Neural cell (in vitro differentiated cells): ENCODE results near the gene MDM1. TPM values are rescaled to one million over a fixed set of nuclear protein-coding genes. Genes with fewer than 3 reads are reported as not detected.

Experiments
- H2AFZ ChIP-seq: fragments of 200-600, 300-800 bp; sonication (generic), shearing (Covaris generic); 2 replicates; pipeline ENCODE4 v1.6.0; 2014; ENCODE audit warnings: low read depth, mild to moderate bottlenecking, antibody characterized with exemption, low read length, moderate library complexity
- H3F3A ChIP-seq: fragments of 200-600 bp; shearing (Covaris generic); 2 replicates; pipeline ENCODE4 v1.6.1; 2016; ENCODE audit warnings: mild to moderate bottlenecking, moderate library complexity, mixed read lengths, antibody characterized with exemption, low read length; ENCODE audit not compliant: insufficient read depth, poor library complexity, severe bottlenecking
- H3K27ac ChIP-seq: fragments of 200-600, 300-800 bp; sonication (generic), shearing (Covaris generic); 2 replicates; pipeline ENCODE4 v1.5.1; 2014; ENCODE audit warnings: mild to moderate bottlenecking, low read length, moderate library complexity
- H3K27me3 ChIP-seq: fragments of 300-800, 200-600 bp; sonication (generic), shearing (Covaris generic); 2 replicates; pipeline ENCODE4 v1.6.0; 2014; ENCODE audit warnings: mild to moderate bottlenecking, low read depth, low read length, moderate library complexity; ENCODE audit not compliant: insufficient read depth
- H3K36me3 ChIP-seq: fragments of 300-800, 200-600 bp; sonication (generic), shearing (Covaris generic); 2 replicates; pipeline ENCODE4 v1.5.1; 2014; ENCODE audit warnings: mild to moderate bottlenecking, antibody characterized with exemption, low read length, moderate library complexity; ENCODE audit not compliant: insufficient read depth
- H3K4me2 ChIP-seq: fragments of 300-800, 200-600 bp; sonication (generic), shearing (Covaris generic); 2 replicates; pipeline ENCODE4 v1.6.0; 2014; ENCODE audit warnings: mild to moderate bottlenecking, low read length
- H3K4me3 ChIP-seq: fragments of 300-800, 200-600 bp; sonication (generic), shearing (Covaris generic); 2 replicates; pipeline ENCODE4 v1.5.1; 2014; ENCODE audit warnings: mild to moderate bottlenecking, low read length, moderate library complexity
- H3K79me2 ChIP-seq: fragments of 200-600 bp; shearing (Covaris generic); replicated peaks from 2 replicates; pipeline ENCODE4 v1.6.0; 2014; ENCODE audit warnings: mild to moderate bottlenecking, low read length, moderate library complexity; ENCODE audit not compliant: insufficient read depth
- H3K9ac ChIP-seq: fragments of 300-800, 200-600 bp; sonication (generic), shearing (Covaris generic); 2 replicates; pipeline ENCODE4 v1.6.1; 2016; ENCODE audit warnings: mild to moderate bottlenecking, low read length, mixed read lengths
- H3K9me2 ChIP-seq: fragments of 200-600 bp; shearing (Covaris generic); 2 replicates; pipeline ENCODE4 v1.6.1; 2016; ENCODE audit warnings: mild to moderate bottlenecking, low read length, mixed read lengths; ENCODE audit not compliant: insufficient read depth
- H3K9me3 ChIP-seq: fragments of 200-600, 300-800 bp; sonication (generic), shearing (Covaris generic); 2 replicates; pipeline ENCODE4 v1.6.1; 2016; ENCODE audit warnings: mild to moderate bottlenecking, mixed run types, low read length, moderate library complexity, mixed read lengths
- H4K20me1 ChIP-seq: fragments of 200-600 bp; shearing (Covaris generic); 2 replicates; pipeline ENCODE4 v1.6.1; 2016; ENCODE audit warnings: mild to moderate bottlenecking, mixed run types; ENCODE audit not compliant: insufficient read depth
- EP300 ChIP-seq: fragments of 450-650 bp; conservative IDR thresholded peaks from 2 replicates; pipeline ENCODE4 v1.6.1; 2014; ENCODE audit warnings: antibody characterized with exemption, mild to moderate bottlenecking, moderate library complexity; ENCODE audit not compliant: poor library complexity, severe bottlenecking
- EZH2 ChIP-seq: fragments of 200-600, 300-800 bp; shearing (Covaris generic), sonication (generic); IDR thresholded peaks from 2 replicates; pipeline ENCODE4 v1.6.1; 2014; ENCODE audit warnings: antibody characterized with exemption, low read length, borderline replicate concordance, mild to moderate bottlenecking; ENCODE audit not compliant: insufficient read depth, poor library complexity, severe bottlenecking
- MXI1 ChIP-seq: fragments of 450-650 bp; conservative IDR thresholded peaks from 2 replicates; pipeline ENCODE4 v1.6.1; 2014; ENCODE audit warnings: antibody characterized with exemption, mild to moderate bottlenecking; ENCODE audit not compliant: poor library complexity, severe bottlenecking
- POLR2AphosphoS5 ChIP-seq: IDR thresholded peaks from 2 replicates; pipeline ENCODE4 v1.6.1; 2012
- RAD21 ChIP-seq: fragments of 450-650 bp; conservative IDR thresholded peaks from 2 replicates; pipeline ENCODE4 v1.6.1; 2014; ENCODE audit warnings: antibody characterized with exemption, mild to moderate bottlenecking, moderate library complexity
- SMC3 ChIP-seq: fragments of 450-650 bp; conservative IDR thresholded peaks from 2 replicates; pipeline ENCODE4 v1.6.1; 2014; ENCODE audit warnings: antibody characterized with exemption, mild to moderate bottlenecking, moderate library complexity; ENCODE audit not compliant: poor library complexity
- TAF1 ChIP-seq: IDR thresholded peaks from 2 replicates; pipeline ENCODE4 v1.6.1; 2012; ENCODE audit warnings: low read depth
- polyA plus RNA-seq: library from polyadenylated mRNA; depleted of rRNA; stranded (reverse); fragments of >200 nt; gene quantifications from 2 replicates; pipeline ENCODE4 v1.2.3, GENCODE V29; 2014
- TF ChIP-seq, protein P1 (sequence below): fragments of 450-650 bp; IDR thresholded peaks from 2 replicates; pipeline ENCODE4 v1.5.1; 2014; ENCODE audit warnings: antibody characterized with exemption, mild to moderate bottlenecking, moderate library complexity; ENCODE audit not compliant: poor library complexity, severe bottlenecking
- TF ChIP-seq, protein P2 (sequence below): IDR thresholded peaks from 2 replicates; pipeline ENCODE4 v1.6.1; 2012; ENCODE audit warnings: borderline replicate concordance

The MDM1 gene
- polyA plus RNA-seq, 1 donor from 2014 or later, result 35.5 TPM

GRCh38 chr12:68352067-68352466 lies 19.9 kb upstream of the MDM1 start:
- Histone ChIP-seq H3K4me2 (no peak overlapping the region), H3F3A (peaks cover 3% of the 10 kb centered on the region), H3K9me3 (no peaks in the 10 kb centered on the region), H3K9me2 (no peaks in the 10 kb centered on the region), H4K20me1 (no peaks in the 10 kb centered on the region), H2AFZ (no peak overlapping the region), H3K4me3 (no peak overlapping the region), H3K79me2 (no peaks in the 10 kb centered on the region), H3K36me3 (no peaks in the 10 kb centered on the region), H3K27ac (no peak overlapping the region), H3K9ac (no peak overlapping the region), H3K27me3 (no peaks in the 10 kb centered on the region)
- TF ChIP-seq MXI1 (no peak), POLR2AphosphoS5 (no peak), TAF1 (no peak), SMC3 (no peak), EP300 (no peak), EZH2 (no peak), RAD21 (no peak)
- TF ChIP-seq, protein P1, sequence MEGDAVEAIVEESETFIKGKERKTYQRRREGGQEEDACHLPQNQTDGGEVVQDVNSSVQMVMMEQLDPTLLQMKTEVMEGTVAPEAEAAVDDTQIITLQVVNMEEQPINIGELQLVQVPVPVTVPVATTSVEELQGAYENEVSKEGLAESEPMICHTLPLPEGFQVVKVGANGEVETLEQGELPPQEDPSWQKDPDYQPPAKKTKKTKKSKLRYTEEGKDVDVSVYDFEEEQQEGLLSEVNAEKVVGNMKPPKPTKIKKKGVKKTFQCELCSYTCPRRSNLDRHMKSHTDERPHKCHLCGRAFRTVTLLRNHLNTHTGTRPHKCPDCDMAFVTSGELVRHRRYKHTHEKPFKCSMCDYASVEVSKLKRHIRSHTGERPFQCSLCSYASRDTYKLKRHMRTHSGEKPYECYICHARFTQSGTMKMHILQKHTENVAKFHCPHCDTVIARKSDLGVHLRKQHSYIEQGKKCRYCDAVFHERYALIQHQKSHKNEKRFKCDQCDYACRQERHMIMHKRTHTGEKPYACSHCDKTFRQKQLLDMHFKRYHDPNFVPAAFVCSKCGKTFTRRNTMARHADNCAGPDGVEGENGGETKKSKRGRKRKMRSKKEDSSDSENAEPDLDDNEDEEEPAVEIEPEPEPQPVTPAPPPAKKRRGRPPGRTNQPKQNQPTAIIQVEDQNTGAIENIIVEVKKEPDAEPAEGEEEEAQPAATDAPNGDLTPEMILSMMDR, result no peak
- TF ChIP-seq, protein P2, sequence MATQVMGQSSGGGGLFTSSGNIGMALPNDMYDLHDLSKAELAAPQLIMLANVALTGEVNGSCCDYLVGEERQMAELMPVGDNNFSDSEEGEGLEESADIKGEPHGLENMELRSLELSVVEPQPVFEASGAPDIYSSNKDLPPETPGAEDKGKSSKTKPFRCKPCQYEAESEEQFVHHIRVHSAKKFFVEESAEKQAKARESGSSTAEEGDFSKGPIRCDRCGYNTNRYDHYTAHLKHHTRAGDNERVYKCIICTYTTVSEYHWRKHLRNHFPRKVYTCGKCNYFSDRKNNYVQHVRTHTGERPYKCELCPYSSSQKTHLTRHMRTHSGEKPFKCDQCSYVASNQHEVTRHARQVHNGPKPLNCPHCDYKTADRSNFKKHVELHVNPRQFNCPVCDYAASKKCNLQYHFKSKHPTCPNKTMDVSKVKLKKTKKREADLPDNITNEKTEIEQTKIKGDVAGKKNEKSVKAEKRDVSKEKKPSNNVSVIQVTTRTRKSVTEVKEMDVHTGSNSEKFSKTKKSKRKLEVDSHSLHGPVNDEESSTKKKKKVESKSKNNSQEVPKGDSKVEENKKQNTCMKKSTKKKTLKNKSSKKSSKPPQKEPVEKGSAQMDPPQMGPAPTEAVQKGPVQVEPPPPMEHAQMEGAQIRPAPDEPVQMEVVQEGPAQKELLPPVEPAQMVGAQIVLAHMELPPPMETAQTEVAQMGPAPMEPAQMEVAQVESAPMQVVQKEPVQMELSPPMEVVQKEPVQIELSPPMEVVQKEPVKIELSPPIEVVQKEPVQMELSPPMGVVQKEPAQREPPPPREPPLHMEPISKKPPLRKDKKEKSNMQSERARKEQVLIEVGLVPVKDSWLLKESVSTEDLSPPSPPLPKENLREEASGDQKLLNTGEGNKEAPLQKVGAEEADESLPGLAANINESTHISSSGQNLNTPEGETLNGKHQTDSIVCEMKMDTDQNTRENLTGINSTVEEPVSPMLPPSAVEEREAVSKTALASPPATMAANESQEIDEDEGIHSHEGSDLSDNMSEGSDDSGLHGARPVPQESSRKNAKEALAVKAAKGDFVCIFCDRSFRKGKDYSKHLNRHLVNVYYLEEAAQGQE, result no peak

DNA sequence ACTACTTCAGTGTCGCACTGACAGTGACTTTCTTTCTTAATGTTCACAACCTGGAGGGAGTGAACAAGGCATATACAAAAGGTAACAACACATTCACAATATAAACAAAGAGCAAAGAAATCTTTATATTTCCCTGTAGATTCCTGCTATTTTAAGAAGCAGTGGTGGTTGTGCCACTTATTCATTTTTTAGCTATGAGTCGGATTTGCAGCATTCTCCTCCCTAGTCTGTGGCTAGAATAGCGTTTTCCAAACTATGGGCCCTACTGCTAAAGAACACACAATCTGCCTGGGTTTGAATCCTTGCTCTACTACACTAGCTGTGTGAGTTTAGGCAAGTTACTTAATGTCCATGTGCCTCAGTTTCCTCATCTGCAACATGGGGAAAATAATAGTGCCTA lies 18.6 kb upstream of the MDM1 start:
- no peaks in the 10 kb centered on the region for H3K9me3 ChIP-seq
- no peak overlapping the region for H3K4me3 ChIP-seq
- H3K79me2 ChIP-seq, result no peaks in the 10 kb centered on the region
- H3K27ac ChIP-seq, result peak overlapping the region; percentile 92
- no peaks in the 10 kb centered on the region for H3K27me3 ChIP-seq
- peaks cover 3% of the 10 kb centered on the region for H3F3A ChIP-seq
- H2AFZ ChIP-seq, result no peak overlapping the region
- H3K9me2 ChIP-seq, result no peaks in the 10 kb centered on the region
- TF ChIP-seq SMC3 (no peak), TAF1 (no peak), MXI1 (no peak), EP300 (no peak)
- TF ChIP-seq, protein P2, result no peak
- H3K4me2 ChIP-seq, result no peak overlapping the region
- H3K9ac ChIP-seq, result peak overlapping the region; percentile 25
- no peaks in the 10 kb centered on the region for H3K36me3 ChIP-seq
- H4K20me1 ChIP-seq, result no peaks in the 10 kb centered on the region
